IMR-90 (cell line): ENCODE results near the gene KDM3B. TPM values are rescaled to one million over a fixed set of nuclear protein-coding genes. Genes with fewer than 3 reads are reported as not detected.

Source experiments
- ATAC-seq: fragments of 200-7000 bp; cut with Tn5 transposase; 2 replicates; pipeline ENCODE4 v1.9.1; 2020; ENCODE audit warnings: low read depth, mild to moderate bottlenecking, moderate library complexity
- BruUV-seq: library from RNA; stranded (reverse); fragments of 400-500 nt; replicated peaks from 2 replicates; lab custom pipeline; 2021; lab: Mats Ljungman, UMichigan
- CTCF ChIA-PET: fragments of 300-600 bp; formaldehyde crosslinking; extraction: SDS; loops from one replicate; lab custom pipeline; 2021; ENCODE audit warnings: antibody characterized with exemption; lab: Yijun Ruan, JAX
- POLR2A ChIA-PET: fragments of 300-600 bp; sonication (Branson Sonifier 250); formaldehyde crosslinking; loops from one replicate; lab custom pipeline; 2022; ENCODE audit warnings: antibody characterized with exemption; ENCODE audit not compliant: unreplicated experiment; lab: Charles Lee
- DNase-seq: peaks from one replicate; pipeline ENCODE4 v3.0.0; 2013
- H2AFZ ChIP-seq: replicated peaks from 2 replicates; pipeline ENCODE3; 2013; ENCODE audit warnings: low read length, mild to moderate bottlenecking; ENCODE audit not compliant: poor library complexity
- H2AK5ac ChIP-seq: 2 replicates; pipeline ENCODE4 v1.6.1; 2013; ENCODE audit warnings: low read depth, low read length, inconsistent platforms
- H2AK9ac ChIP-seq: replicated peaks from 2 replicates; pipeline ENCODE3; 2013; ENCODE audit warnings: mild to moderate bottlenecking, low read depth, low read length, moderate library complexity; ENCODE audit not compliant: poor library complexity
- H2BK120ac ChIP-seq: 2 replicates; pipeline ENCODE4 v1.6.1; 2013; ENCODE audit warnings: low read depth, low read length, inconsistent platforms
- H2BK15ac ChIP-seq: 3 replicates; pipeline ENCODE4 v1.6.1; 2013; ENCODE audit warnings: low read depth, low read length, inconsistent platforms
- H2BK20ac ChIP-seq: 2 replicates; pipeline ENCODE4 v1.6.1; 2013; ENCODE audit warnings: low read depth, mild to moderate bottlenecking, inconsistent platforms, low read length, moderate library complexity
- H2BK5ac ChIP-seq: 2 replicates; pipeline ENCODE4 v1.6.1; 2013; ENCODE audit warnings: mild to moderate bottlenecking, low read depth, low read length, inconsistent platforms; ENCODE audit not compliant: poor library complexity, severe bottlenecking
- H3K14ac ChIP-seq: replicated peaks from 2 replicates; pipeline ENCODE4 v1.6.1; 2013; ENCODE audit warnings: low read depth, low read length, inconsistent platforms
- H3K18ac ChIP-seq: 2 replicates; pipeline ENCODE4 v1.6.1; 2013; ENCODE audit warnings: low read depth, low read length, control low read depth
- H3K23ac ChIP-seq: 2 replicates; pipeline ENCODE4 v1.6.1; 2013; ENCODE audit warnings: low read depth, low read length, inconsistent platforms
- H3K27ac ChIP-seq: 2 replicates; pipeline ENCODE4 v1.5.1; 2013; ENCODE audit warnings: mild to moderate bottlenecking, control low read depth, low read length; ENCODE audit not compliant: insufficient read depth
- H3K27me3 ChIP-seq: 2 replicates; pipeline ENCODE4 v1.6.1; 2013; ENCODE audit warnings: low read length; ENCODE audit not compliant: control insufficient read depth, insufficient read depth
- H3K36me3 ChIP-seq: 2 replicates; pipeline ENCODE4 v1.6.1; 2013; ENCODE audit warnings: low read length, mixed read lengths; ENCODE audit not compliant: control insufficient read depth, insufficient read depth
- H3K4ac ChIP-seq: 2 replicates; pipeline ENCODE4 v1.6.1; 2013; ENCODE audit warnings: low read depth, low read length, inconsistent platforms
- H3K4me1 ChIP-seq: 2 replicates; pipeline ENCODE4 v1.6.1; 2013; ENCODE audit warnings: low read length, mixed read lengths; ENCODE audit not compliant: control insufficient read depth, insufficient read depth
- H3K4me2 ChIP-seq: 2 replicates; pipeline ENCODE4 v1.6.1; 2013; ENCODE audit warnings: low read depth, mild to moderate bottlenecking, control low read depth, low read length, moderate library complexity
- H3K4me3 ChIP-seq: 2 replicates; pipeline ENCODE4 v1.5.1; 2013; ENCODE audit warnings: low read depth, mild to moderate bottlenecking, control low read depth, low read length, moderate library complexity; ENCODE audit not compliant: insufficient read depth
- H3K56ac ChIP-seq: 2 replicates; pipeline ENCODE4 v1.6.1; 2013; ENCODE audit warnings: low read length, inconsistent platforms; ENCODE audit not compliant: insufficient read depth; ENCODE audit errors: extremely low read depth
- H3K79me1 ChIP-seq, 2 experiments: 2 replicates each; pipeline ENCODE4 v1.6.1; 2013; ENCODE audit warnings: low read length in 2 of 2, inconsistent platforms in 1 of 2, low read depth in 1 of 2
- H3K9ac ChIP-seq: 2 replicates; pipeline ENCODE4 v1.6.1; 2013; ENCODE audit warnings: low read depth, low read length, control low read depth
- H3K9me1 ChIP-seq: 2 replicates; pipeline ENCODE4 v1.6.1; 2013; ENCODE audit warnings: low read length, inconsistent platforms; ENCODE audit not compliant: insufficient read depth
- H3K9me3 ChIP-seq: 2 replicates; pipeline ENCODE4 v1.6.1; 2013; ENCODE audit warnings: low read length; ENCODE audit not compliant: control insufficient read depth, insufficient read depth
- H4K20me1 ChIP-seq: 2 replicates; pipeline ENCODE4 v1.6.1; 2013; ENCODE audit warnings: low read length, inconsistent platforms; ENCODE audit not compliant: insufficient read depth
- H4K5ac ChIP-seq: 2 replicates; pipeline ENCODE4 v1.6.1; 2013; ENCODE audit warnings: mild to moderate bottlenecking, low read depth, low read length, control low read depth
- H4K8ac ChIP-seq, 2 experiments: 2 replicates each; pipeline ENCODE4 v1.6.1; 2013; ENCODE audit warnings: low read depth in 2 of 2, low read length in 2 of 2, control low read depth in 1 of 2, inconsistent platforms in 1 of 2
- H4K91ac ChIP-seq: 2 replicates; pipeline ENCODE4 v1.6.1; 2013; ENCODE audit warnings: low read depth, low read length, inconsistent platforms; ENCODE audit not compliant: insufficient read depth
- BHLHE40 ChIP-seq: fragments of 150-350 bp; IDR thresholded peaks from 2 replicates; pipeline ENCODE4 v1.6.1; 2016; ENCODE audit warnings: mild to moderate bottlenecking, low read depth, low read length
- CEBPB ChIP-seq: IDR thresholded peaks from 2 replicates; pipeline ENCODE4 v1.6.1; 2012; ENCODE audit warnings: low read depth, low read length, improper control_type of control experiment
- CHD1 ChIP-seq: IDR thresholded peaks from 2 replicates; pipeline ENCODE4 v1.6.1; 2012; ENCODE audit warnings: low read depth, low read length, improper control_type of control experiment
- CTCF ChIP-seq: conservative IDR thresholded peaks from 2 replicates; pipeline ENCODE4 v1.5.1; 2012; ENCODE audit warnings: mild to moderate bottlenecking, low read depth, low read length, improper control_type of control experiment
- ELK1 ChIP-seq: fragments of 150-350 bp; IDR thresholded peaks from 2 replicates; pipeline ENCODE4 v1.6.1; 2016; ENCODE audit warnings: low read depth, mild to moderate bottlenecking, low read length, moderate library complexity, borderline replicate concordance
- FOS ChIP-seq: fragments of 150-350 bp; IDR thresholded peaks from 2 replicates; pipeline ENCODE4 v1.6.1; 2016; ENCODE audit warnings: low read depth, low read length
- MAFK ChIP-seq: IDR thresholded peaks from 2 replicates; pipeline ENCODE4 v1.6.1; 2012; ENCODE audit warnings: low read depth, low read length, improper control_type of control experiment
- MAZ ChIP-seq: IDR thresholded peaks from 2 replicates; pipeline ENCODE4 v1.6.1; 2012; ENCODE audit warnings: low read depth, mild to moderate bottlenecking, low read length, improper control_type of control experiment, moderate library complexity, borderline replicate concordance
- MXI1 ChIP-seq: IDR thresholded peaks from 2 replicates; pipeline ENCODE4 v1.6.1; 2012; ENCODE audit warnings: low read depth, mild to moderate bottlenecking, low read length, moderate library complexity, borderline replicate concordance
- NFE2L2 ChIP-seq: fragments of 150-350 bp; IDR thresholded peaks from 2 replicates; pipeline ENCODE4 v1.6.1; 2016; ENCODE audit warnings: low read depth, mild to moderate bottlenecking, low read length
- POLR2A ChIP-seq: IDR thresholded peaks from 2 replicates; pipeline ENCODE4 v1.6.1; 2012; ENCODE audit warnings: mild to moderate bottlenecking, low read depth, low read length
- RAD21 ChIP-seq: IDR thresholded peaks from 2 replicates; pipeline ENCODE4 v1.6.1; 2012; ENCODE audit warnings: low read length, improper control_type of control experiment
- RCOR1 ChIP-seq: IDR thresholded peaks from 2 replicates; pipeline ENCODE4 v1.6.1; 2012; ENCODE audit warnings: mild to moderate bottlenecking, low read length, improper control_type of control experiment; ENCODE audit not compliant: insufficient replicate concordance
- RFX5 ChIP-seq: IDR thresholded peaks from 2 replicates; pipeline ENCODE4 v1.8.0; 2012; ENCODE audit warnings: low read depth, mild to moderate bottlenecking, low read length, moderate library complexity
- SMC3 ChIP-seq: fragments of 150-350 bp; IDR thresholded peaks from 2 replicates; pipeline ENCODE4 v1.6.1; 2016; ENCODE audit warnings: low read depth, mild to moderate bottlenecking, antibody characterized with exemption, low read length, moderate library complexity
- USF2 ChIP-seq: fragments of 150-350 bp; IDR thresholded peaks from 2 replicates; pipeline ENCODE4 v1.6.1; 2017; ENCODE audit warnings: mild to moderate bottlenecking, antibody characterized with exemption, low read length, low read depth
- dilution Hi-C: fragments of 300-500 bp; cut with HindIII; formaldehyde crosslinking; loops from one replicate; pipeline ENCODE4 v1.14.3; 2018; ENCODE audit warnings: low sequenced_read_pairs; ENCODE audit not compliant: unreplicated experiment
- in situ Hi-C: fragments of 300-500 bp; cut with MboI; formaldehyde crosslinking; loops from 3 replicates; pipeline ENCODE4 v1.14.3; 2019; ENCODE audit warnings: low sequenced_read_pairs, inconsistent platforms, mixed read lengths
- intact Hi-C: fragments of 100-400 bp; cut with micrococcal nuclease; formaldehyde crosslinking; loops from 2 replicates; pipeline ENCODE4 v1.10.0; 2022
- polyA plus RNA-seq, 3 experiments: library from polyadenylated mRNA; depleted of rRNA; stranded (reverse); fragments of >200 nt; gene quantifications; 2 replicates each; pipeline ENCODE4 v1.2.3, GENCODE V29; 2012; ENCODE audit warnings: low replicate concordance in 1 of 3
- total RNA-seq: library from RNA; depleted of rRNA; stranded (reverse); fragments of >200 nt; gene quantifications from 2 replicates; pipeline ENCODE4 v1.2.3, GENCODE V29; 2012

Gene KDM3B
- total and polyA plus RNA-seq, 2 of the 4 experiments (the other 2 are of a cell fraction), result 19.4 to 35.8 TPM

- Histone ChIP-seq H2AK5ac (no peak overlapping the region), H3K79me1 (peaks cover 6 to 34% of the 10 kb centered on the region in 2 experiments; a peak in 3 of 4 replicates), H3K27ac (no peak overlapping the region), H3K56ac (no peak overlapping the region), H2BK20ac (no peak overlapping the region), H3K36me3 (peaks cover 26% of the 10 kb centered on the region), H4K5ac (no peak overlapping the region), H2AFZ (no peak overlapping the region), H2BK5ac (peak overlapping the region; percentile 10), H3K9ac (no peak overlapping the region), H3K4ac (no peak overlapping the region), H4K8ac (no peak overlapping the region), H3K9me1 (peaks cover 8% of the 10 kb centered on the region; the same call in 1 of the 2 replicates), H2BK15ac (no peak overlapping the region), H4K91ac (no peak overlapping the region), H2BK120ac (no peak overlapping the region), H3K23ac (no peak overlapping the region), H2AK9ac (no peak overlapping the region), H3K14ac (no peak overlapping the region), H3K9me3 (peaks cover 4% of the 10 kb centered on the region), H3K4me3 (no peak overlapping the region), H3K4me2 (no peak overlapping the region), H3K27me3 (no peaks in the 10 kb centered on the region), H4K20me1 (peaks cover 24% of the 10 kb centered on the region), H3K18ac (no peak overlapping the region), H3K4me1 (peaks cover 2% of the 10 kb centered on the region; the same call in 1 of the 2 replicates)
- dilution Hi-C loops (no loop called here), intact Hi-C loops (no loop called here), in situ Hi-C loops (no loop called here)
- TF ChIP-seq USF2, result no peak
- no peak for TF ChIP-seq FOS
- TF ChIP-seq SMC3, result no peak
- TF ChIP-seq CTCF, result no peak
- no peak for TF ChIP-seq RFX5
- TF ChIP-seq CEBPB, result no peak
- TF ChIP-seq ELK1, result no peak
- TF ChIP-seq CHD1, result no peak
- TF ChIP-seq MAFK, result no peak
- TF ChIP-seq RAD21, result no peak
- TF ChIP-seq BHLHE40, result no peak
- no peak for TF ChIP-seq RCOR1
- no peak for TF ChIP-seq MXI1
- TF ChIP-seq POLR2A, result no peak
- TF ChIP-seq MAZ, result no peak
- no peak for TF ChIP-seq NFE2L2
- POLR2A ChIA-PET, result interaction anchor here (1.0 kb wide), 1 partner anchor 13 kb away, joined by 5 read pairs; the partner anchor contains the start of gene FAM53C
- ATAC-seq (no peak), DNase-seq (no peak)
- CTCF ChIA-PET, result interaction anchor here (0.6 to 2.8 kb wide), 7 partner anchors 10 to 85 kb away, joined by 3 to 24 read pairs (median 6); partner anchors contain the start of gene FAM53C
- BruUV-seq, result no TSS peak
Observed at GRCh38 chr5:138351517-138351916, 968 bp upstream of the KDM3B start.
